ENCODE results near the gene ARL4D.

DNA sequence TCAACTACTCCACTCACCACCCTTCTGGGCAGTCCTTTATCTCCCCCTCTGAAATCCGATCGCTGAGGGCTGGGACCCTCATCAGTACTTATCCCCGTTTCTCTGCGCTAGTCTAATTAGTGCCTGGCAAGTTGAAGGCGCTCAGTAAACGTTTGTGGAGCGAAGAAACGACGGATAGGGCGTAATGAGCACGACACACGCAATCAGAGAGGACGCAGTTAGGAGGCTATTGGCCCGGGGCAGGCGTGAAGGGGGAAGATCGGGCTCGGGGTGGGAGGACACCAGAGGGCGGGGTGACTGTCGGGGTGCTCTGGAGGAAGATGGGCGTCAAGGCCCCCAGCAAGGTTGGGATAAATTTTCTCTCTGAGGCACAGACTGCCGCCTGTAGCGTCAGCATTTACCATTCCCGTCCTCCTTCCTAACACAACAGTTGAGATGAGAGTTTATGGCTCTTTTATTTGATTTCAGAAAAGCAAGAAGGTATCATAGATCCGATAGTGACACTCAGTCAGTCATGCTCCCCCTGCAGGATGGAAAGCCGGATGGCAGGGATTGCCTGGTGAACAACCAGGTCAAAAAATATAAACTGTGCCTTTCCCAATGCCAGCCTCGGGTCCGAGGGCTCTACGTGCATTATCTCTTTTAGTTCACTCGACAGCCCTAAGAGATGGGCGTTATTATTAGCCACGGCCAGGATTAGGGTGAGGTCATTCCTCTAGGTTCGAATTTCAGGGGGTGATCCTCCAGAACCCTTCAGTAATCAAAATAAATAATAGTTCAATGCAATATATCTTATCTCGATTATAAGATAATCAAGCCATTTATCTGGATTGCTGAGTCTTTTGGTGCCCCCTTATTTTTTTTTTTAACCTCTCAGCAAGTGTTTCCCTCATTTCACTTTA lies 9.5 kb upstream of the ARL4D start:
- TF ChIP-seq, protein P1, sequence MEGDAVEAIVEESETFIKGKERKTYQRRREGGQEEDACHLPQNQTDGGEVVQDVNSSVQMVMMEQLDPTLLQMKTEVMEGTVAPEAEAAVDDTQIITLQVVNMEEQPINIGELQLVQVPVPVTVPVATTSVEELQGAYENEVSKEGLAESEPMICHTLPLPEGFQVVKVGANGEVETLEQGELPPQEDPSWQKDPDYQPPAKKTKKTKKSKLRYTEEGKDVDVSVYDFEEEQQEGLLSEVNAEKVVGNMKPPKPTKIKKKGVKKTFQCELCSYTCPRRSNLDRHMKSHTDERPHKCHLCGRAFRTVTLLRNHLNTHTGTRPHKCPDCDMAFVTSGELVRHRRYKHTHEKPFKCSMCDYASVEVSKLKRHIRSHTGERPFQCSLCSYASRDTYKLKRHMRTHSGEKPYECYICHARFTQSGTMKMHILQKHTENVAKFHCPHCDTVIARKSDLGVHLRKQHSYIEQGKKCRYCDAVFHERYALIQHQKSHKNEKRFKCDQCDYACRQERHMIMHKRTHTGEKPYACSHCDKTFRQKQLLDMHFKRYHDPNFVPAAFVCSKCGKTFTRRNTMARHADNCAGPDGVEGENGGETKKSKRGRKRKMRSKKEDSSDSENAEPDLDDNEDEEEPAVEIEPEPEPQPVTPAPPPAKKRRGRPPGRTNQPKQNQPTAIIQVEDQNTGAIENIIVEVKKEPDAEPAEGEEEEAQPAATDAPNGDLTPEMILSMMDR (IDR thresholded peaks at IDR 0.05): peak; percentile 62 to 85 (median 85)
- TF ChIP-seq POLR2A (IDR thresholded peaks at IDR 0.05) (peak in 1 of 2 donors; percentile 47), POLR2AphosphoS5 (IDR thresholded peaks at IDR 0.05; ENCODE audit: insufficient read depth in 1 of 2, low read depth in 1 of 2) (peak in 1 of 2 donors; percentile 57)
